OCI-LY1 (cell line): ENCODE results near the gene ACACA.

Experiments used
- EZH2 ChIP-seq: fragments of 200-600 bp; sonication (generic), shearing (Covaris generic); IDR thresholded peaks from 2 replicates; pipeline ENCODE4 v1.8.0; 2017; ENCODE audit warnings: borderline replicate concordance, mixed run types, mild to moderate bottlenecking, antibody characterized with exemption, low read length, moderate library complexity, mixed read lengths
- TF ChIP-seq, protein P1 (sequence below): fragments of 200-600 bp; sonication (generic), shearing (Covaris generic); IDR thresholded peaks from 2 replicates; pipeline ENCODE4 v1.5.1; 2017; ENCODE audit warnings: mild to moderate bottlenecking, antibody characterized with exemption, low read length, moderate library complexity, mixed read lengths

DNA sequence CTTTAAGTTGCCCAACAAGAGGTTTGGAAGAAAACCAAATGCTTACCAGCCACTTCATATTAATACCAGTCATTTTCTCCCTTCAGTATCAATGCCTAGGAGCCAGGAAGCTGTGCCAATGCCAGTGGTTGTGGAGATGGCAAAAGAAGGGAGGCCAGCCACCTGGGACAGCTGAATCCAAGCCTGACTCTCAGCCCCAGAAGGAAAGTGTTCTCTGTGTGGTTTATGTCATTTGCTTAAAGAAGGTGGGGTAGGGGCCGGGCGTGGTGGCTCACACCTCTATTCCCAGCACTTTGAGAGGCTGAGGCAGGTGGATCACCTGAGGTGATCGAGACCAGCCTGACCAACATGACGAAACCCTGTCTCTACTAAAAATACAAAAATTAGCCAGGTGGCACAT, 17.5 kb downstream of the ACACA start:
- TF ChIP-seq, protein P1, sequence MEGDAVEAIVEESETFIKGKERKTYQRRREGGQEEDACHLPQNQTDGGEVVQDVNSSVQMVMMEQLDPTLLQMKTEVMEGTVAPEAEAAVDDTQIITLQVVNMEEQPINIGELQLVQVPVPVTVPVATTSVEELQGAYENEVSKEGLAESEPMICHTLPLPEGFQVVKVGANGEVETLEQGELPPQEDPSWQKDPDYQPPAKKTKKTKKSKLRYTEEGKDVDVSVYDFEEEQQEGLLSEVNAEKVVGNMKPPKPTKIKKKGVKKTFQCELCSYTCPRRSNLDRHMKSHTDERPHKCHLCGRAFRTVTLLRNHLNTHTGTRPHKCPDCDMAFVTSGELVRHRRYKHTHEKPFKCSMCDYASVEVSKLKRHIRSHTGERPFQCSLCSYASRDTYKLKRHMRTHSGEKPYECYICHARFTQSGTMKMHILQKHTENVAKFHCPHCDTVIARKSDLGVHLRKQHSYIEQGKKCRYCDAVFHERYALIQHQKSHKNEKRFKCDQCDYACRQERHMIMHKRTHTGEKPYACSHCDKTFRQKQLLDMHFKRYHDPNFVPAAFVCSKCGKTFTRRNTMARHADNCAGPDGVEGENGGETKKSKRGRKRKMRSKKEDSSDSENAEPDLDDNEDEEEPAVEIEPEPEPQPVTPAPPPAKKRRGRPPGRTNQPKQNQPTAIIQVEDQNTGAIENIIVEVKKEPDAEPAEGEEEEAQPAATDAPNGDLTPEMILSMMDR = no peak
- TF ChIP-seq EZH2 = no peak
